ENCODE measurements around the gene PEF1.

GRCh38 chr1:31669786-31670592 is 25.3 kb upstream of the PEF1 start:
- TF ChIP-seq, protein P1, sequence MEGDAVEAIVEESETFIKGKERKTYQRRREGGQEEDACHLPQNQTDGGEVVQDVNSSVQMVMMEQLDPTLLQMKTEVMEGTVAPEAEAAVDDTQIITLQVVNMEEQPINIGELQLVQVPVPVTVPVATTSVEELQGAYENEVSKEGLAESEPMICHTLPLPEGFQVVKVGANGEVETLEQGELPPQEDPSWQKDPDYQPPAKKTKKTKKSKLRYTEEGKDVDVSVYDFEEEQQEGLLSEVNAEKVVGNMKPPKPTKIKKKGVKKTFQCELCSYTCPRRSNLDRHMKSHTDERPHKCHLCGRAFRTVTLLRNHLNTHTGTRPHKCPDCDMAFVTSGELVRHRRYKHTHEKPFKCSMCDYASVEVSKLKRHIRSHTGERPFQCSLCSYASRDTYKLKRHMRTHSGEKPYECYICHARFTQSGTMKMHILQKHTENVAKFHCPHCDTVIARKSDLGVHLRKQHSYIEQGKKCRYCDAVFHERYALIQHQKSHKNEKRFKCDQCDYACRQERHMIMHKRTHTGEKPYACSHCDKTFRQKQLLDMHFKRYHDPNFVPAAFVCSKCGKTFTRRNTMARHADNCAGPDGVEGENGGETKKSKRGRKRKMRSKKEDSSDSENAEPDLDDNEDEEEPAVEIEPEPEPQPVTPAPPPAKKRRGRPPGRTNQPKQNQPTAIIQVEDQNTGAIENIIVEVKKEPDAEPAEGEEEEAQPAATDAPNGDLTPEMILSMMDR (IDR thresholded peaks at IDR 0.05) = no peak
- TF ChIP-seq POLR2AphosphoS5 (IDR thresholded peaks at IDR 0.05) = peak in 1 of 3 donors; percentile 23
- TF ChIP-seq POLR2A (IDR thresholded peaks at IDR 0.05) = no peak

Data from suprapubic skin (tissue), 4 donors.